ENCODE data around the gene SEPTIN5. TPM values are rescaled to one million over a fixed set of nuclear protein-coding genes. Genes with fewer than 3 reads are reported as not detected.

Gene SEPTIN5
- polyA plus RNA-seq, 1 experiment, result 13.1 TPM

DNA sequence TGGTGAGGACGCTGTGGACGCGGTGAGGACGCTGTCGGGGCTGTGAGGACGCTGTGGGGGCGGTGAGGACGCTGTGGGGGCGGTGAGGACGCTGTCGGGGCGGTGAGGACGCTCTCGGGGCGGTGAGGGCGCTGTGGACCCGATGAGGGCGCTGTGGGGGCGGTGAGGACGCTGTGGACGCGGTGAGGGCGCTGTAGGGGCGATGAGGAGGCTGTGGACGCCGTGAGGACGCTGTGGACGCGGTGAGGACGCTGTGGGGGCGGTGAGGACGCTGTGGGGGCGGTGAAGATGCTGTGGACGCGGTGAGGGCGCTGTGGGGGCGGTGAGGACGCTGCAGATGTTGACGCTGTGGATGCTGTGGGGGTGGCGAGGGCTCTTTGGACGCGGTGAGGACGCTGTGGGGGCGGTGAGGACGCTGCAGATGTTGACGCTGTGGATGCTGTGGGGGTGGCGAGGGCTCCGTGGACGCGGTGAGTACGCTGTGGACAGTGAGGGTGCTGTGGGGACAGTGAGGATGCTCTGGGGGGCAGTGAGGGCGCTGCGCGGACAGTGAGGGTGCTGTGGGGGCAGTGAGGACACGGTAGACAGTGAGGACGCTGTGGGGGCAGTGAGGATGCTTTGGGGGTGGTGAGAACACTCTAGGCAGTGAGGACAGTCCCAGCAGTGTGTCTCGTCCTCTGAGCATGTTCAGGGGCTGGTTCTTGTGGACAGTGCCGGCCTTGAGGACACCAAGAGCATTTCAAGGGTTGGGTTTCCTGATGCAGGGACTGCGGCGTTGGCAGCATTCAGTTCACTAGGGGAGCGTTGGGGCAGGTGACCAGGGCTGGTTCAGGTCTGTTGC lies 13.2 kb downstream of the SEPTIN5 start:
- POLR2A ChIA-PET, result no interaction called here
- Histone ChIP-seq H3K27me3 (ENCODE audit: control insufficient read depth, insufficient read depth, low read length) (peaks cover 7% of the 10 kb centered on the region), H3K9me3 (ENCODE audit: control insufficient read depth, insufficient read depth, low read length) (peaks cover 33% of the 10 kb centered on the region; the same call in 1 of the 2 replicates), H3K4me3 (ENCODE audit: low read depth, low read length) (no peak overlapping the region), H3K27ac (ENCODE audit: low read depth, low read length) (no peak overlapping the region)
- CTCF ChIA-PET, result no interaction called here
- TF ChIP-seq, protein P1, sequence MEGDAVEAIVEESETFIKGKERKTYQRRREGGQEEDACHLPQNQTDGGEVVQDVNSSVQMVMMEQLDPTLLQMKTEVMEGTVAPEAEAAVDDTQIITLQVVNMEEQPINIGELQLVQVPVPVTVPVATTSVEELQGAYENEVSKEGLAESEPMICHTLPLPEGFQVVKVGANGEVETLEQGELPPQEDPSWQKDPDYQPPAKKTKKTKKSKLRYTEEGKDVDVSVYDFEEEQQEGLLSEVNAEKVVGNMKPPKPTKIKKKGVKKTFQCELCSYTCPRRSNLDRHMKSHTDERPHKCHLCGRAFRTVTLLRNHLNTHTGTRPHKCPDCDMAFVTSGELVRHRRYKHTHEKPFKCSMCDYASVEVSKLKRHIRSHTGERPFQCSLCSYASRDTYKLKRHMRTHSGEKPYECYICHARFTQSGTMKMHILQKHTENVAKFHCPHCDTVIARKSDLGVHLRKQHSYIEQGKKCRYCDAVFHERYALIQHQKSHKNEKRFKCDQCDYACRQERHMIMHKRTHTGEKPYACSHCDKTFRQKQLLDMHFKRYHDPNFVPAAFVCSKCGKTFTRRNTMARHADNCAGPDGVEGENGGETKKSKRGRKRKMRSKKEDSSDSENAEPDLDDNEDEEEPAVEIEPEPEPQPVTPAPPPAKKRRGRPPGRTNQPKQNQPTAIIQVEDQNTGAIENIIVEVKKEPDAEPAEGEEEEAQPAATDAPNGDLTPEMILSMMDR (IDR thresholded peaks at IDR 0.05; ENCODE audit: low read depth, low read length), result no peak
- no peak for DNase-seq (ENCODE audit: low read depth, low spot score)

GRCh38 chr22:19728271-19728670 lies 14.0 kb downstream of the SEPTIN5 start:
- Histone ChIP-seq H3K27me3 (ENCODE audit: control insufficient read depth, insufficient read depth, low read length) (peaks cover 7% of the 10 kb centered on the region), H3K9me3 (ENCODE audit: control insufficient read depth, insufficient read depth, low read length) (peaks cover 26% of the 10 kb centered on the region; the same call in 1 of the 2 replicates), H3K4me3 (ENCODE audit: low read depth, low read length) (no peak overlapping the region), H3K27ac (ENCODE audit: low read depth, low read length) (no peak overlapping the region)
- TF ChIP-seq, protein P1 (IDR thresholded peaks at IDR 0.05; ENCODE audit: low read depth, low read length), result no peak
- CTCF ChIA-PET, result interaction anchor here (6.6 kb wide), 1 partner anchor 183 kb away, joined by 133 read pairs; no protein-coding TSS in a partner anchor
- DNase-seq (ENCODE audit: low read depth, low spot score), result no peak
- POLR2A ChIA-PET, result no interaction called here

DNA sequence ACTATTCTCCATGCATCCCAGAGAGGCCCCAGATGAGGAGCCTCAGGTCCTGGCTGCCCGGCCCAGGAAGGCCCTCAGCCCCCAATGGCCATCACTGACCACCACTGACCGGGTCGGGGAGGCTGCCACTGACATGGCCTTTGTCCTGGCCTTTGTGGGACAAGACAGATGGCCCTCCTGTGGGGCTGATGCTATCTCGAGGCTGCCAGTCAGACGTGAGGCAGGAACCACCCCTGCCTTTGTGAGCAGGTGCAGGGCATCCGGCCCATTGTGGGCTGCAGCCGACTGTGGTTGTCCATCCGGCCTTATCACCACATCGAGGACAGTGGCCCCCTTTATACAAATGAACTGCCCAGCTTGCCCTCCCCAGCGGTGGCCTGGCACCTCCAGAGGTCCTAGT lies 14.5 kb downstream of the SEPTIN5 start:
- ChIA-PET POLR2A (no interaction called here), CTCF (interaction anchor here (1.9 to 6.6 kb wide), 3 partner anchors 8 to 225 kb away, joined by 9 to 133 read pairs (median 10); no protein-coding TSS in a partner anchor)
- no peak for DNase-seq (ENCODE audit: low read depth, low spot score)
- H3K4me3 ChIP-seq (ENCODE audit: low read depth, low read length), result no peak overlapping the region
- H3K27me3 ChIP-seq (ENCODE audit: control insufficient read depth, insufficient read depth, low read length), result peaks cover 7% of the 10 kb centered on the region
- TF ChIP-seq, protein P1 (IDR thresholded peaks at IDR 0.05; ENCODE audit: low read depth, low read length), result no peak
- H3K27ac ChIP-seq (ENCODE audit: low read depth, low read length), result no peak overlapping the region
- H3K9me3 ChIP-seq (ENCODE audit: control insufficient read depth, insufficient read depth, low read length), result peaks cover 26% of the 10 kb centered on the region; the same call in 1 of the 2 replicates

DNA sequence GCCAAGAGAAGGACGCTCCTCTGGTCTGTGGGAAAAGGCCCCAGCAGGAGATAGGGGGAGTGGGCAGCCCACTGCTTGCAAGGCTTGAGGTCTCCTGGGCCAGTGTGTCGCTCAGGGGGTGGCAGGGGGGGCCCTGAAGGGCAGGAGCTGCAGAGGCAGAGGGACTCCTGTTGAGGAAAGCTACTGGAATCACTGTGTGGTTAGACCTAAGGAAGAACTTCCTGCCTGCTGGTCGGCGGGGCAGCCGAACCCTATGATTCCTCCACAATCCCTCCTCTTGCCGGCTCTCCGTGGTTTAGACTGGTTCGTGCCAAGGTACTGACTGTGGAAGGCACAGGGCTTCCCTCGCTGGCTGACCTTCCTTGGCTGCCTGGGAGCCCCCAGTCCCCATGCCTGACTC lies 15.2 kb downstream of the SEPTIN5 start:
- H3K27ac ChIP-seq (ENCODE audit: low read depth, low read length), result no peak overlapping the region
- no peak overlapping the region for H3K4me3 ChIP-seq (ENCODE audit: low read depth, low read length)
- peaks cover 6% of the 10 kb centered on the region for H3K27me3 ChIP-seq (ENCODE audit: control insufficient read depth, insufficient read depth, low read length)
- no peak for DNase-seq (ENCODE audit: low read depth, low spot score)
- peaks cover 24% of the 10 kb centered on the region; the same call in 1 of the 2 replicates for H3K9me3 ChIP-seq (ENCODE audit: control insufficient read depth, insufficient read depth, low read length)
- ChIA-PET POLR2A (no interaction called here), CTCF (interaction anchor here (0.7 to 6.6 kb wide), 10 partner anchors 9 to 252 kb away, joined by 3 to 133 read pairs (median 8); no protein-coding TSS in a partner anchor)
- TF ChIP-seq, protein P1 (IDR thresholded peaks at IDR 0.05; ENCODE audit: low read depth, low read length), result no peak

DNA sequence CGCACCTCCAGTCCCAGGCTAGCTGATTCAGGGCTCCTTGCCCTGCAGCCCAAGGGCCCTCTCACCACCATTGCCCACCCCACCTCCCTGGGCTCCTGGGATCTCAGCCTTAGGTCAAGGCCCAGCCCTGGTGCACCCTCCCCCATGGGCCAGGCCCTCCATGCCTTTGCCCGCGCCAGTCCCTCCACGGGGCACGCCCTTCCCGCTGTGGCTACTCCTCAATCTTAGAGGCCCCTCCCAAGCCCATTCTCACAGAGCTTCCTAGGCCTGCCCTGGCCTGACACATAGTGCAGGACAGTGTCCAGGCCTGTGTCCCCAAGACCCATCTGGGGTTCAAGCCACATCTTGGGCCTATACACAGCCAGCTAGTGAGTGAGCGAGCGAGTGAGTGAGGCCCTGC lies 15.9 kb downstream of the SEPTIN5 start:
- TF ChIP-seq, protein P1 (IDR thresholded peaks at IDR 0.05; ENCODE audit: low read depth, low read length), result no peak

More for the DNA sequence above, 15.9 kb downstream of the SEPTIN5 start:
- Histone ChIP-seq H3K27ac (ENCODE audit: low read depth, low read length) (peak overlapping the region; percentile 31), H3K4me3 (ENCODE audit: low read depth, low read length) (no peak overlapping the region), H3K9me3 (ENCODE audit: control insufficient read depth, insufficient read depth, low read length) (peaks cover 17% of the 10 kb centered on the region; the same call in 1 of the 2 replicates), H3K27me3 (ENCODE audit: control insufficient read depth, insufficient read depth, low read length) (no peaks in the 10 kb centered on the region)
- no peak for DNase-seq (ENCODE audit: low read depth, low spot score)
- ChIA-PET CTCF (interaction anchor here (0.6 to 6.6 kb wide), 38 partner anchors 9 to 1308 kb away, joined by 3 to 133 read pairs (median 4); partner anchors contain the start of genes GNB1L and RTL10), POLR2A (interaction anchor here (1.0 kb wide), 3 partner anchors 175 to 211 kb away, joined by 3 to 6 read pairs (median 4); partner anchors contain the start of genes COMT and TXNRD2)

Data from AG04450 (cell line).